Body of pancreas (tissue), 4 donors: ENCODE results near the gene MINPP1.

Experiments used
- POLR2A ChIP-seq, 3 donors: fragments of 450-650 bp; IDR thresholded peaks; one replicate each; pipeline ENCODE4 v1.6.1; 2016; ENCODE audit warnings: antibody characterized with exemption in 3 of 3, mild to moderate bottlenecking in 2 of 3
- TF ChIP-seq, protein P1 (sequence below), 7 experiments: fragments of 450-650 bp in 4 of 7; fragments of 200-600 bp in 3 of 7; sonication (generic) in 3 of 7; IDR thresholded peaks; one replicate each; pipeline ENCODE4 v1.5.1; 2016 to 2019; ENCODE audit warnings: antibody characterized with exemption in 7 of 7

DNA sequence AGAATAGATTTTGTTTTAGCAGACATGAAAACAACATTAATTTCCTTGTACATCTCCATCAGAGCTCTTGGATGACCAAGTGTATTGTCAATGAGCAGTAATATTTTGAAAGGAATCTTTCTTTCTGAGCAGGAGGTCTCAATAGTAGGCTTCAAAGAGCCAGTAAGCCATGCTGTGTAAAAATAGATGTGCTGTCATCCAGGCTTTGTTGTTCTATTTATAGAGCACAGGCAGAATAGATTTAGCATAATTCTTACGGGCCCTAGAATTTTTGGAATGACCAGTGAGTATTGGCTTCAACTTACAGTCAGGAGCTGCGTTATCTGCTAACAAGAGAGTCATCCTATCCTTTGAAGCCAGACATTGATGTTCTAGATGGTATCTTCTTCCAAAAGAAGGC lies 19.0 kb downstream of the MINPP1 start:
- TF ChIP-seq, protein P1, sequence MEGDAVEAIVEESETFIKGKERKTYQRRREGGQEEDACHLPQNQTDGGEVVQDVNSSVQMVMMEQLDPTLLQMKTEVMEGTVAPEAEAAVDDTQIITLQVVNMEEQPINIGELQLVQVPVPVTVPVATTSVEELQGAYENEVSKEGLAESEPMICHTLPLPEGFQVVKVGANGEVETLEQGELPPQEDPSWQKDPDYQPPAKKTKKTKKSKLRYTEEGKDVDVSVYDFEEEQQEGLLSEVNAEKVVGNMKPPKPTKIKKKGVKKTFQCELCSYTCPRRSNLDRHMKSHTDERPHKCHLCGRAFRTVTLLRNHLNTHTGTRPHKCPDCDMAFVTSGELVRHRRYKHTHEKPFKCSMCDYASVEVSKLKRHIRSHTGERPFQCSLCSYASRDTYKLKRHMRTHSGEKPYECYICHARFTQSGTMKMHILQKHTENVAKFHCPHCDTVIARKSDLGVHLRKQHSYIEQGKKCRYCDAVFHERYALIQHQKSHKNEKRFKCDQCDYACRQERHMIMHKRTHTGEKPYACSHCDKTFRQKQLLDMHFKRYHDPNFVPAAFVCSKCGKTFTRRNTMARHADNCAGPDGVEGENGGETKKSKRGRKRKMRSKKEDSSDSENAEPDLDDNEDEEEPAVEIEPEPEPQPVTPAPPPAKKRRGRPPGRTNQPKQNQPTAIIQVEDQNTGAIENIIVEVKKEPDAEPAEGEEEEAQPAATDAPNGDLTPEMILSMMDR (IDR thresholded peaks at IDR 0.05): no peak
- TF ChIP-seq POLR2A (IDR thresholded peaks at IDR 0.05): no peak
